ENCODE results near the gene CTSF.

Gene CTSF

GRCh38 chr11:66564538-66564937 is 3.9 kb downstream of the CTSF start:
- no peaks in the 10 kb centered on the region for H3K4me1 ChIP-seq (ENCODE audit: low read length)
- no peaks in the 10 kb centered on the region for H4K20me1 ChIP-seq (ENCODE audit: insufficient read depth, low read length)
- H2AFZ ChIP-seq (ENCODE audit: low read depth, low read length): no peak overlapping the region
- no peaks in the 10 kb centered on the region for H3K9me3 ChIP-seq (ENCODE audit: insufficient read depth, low read length)
- H3K27ac ChIP-seq (ENCODE audit: low read length): no peak overlapping the region
- H3K79me2 ChIP-seq (ENCODE audit: low read length): no peaks in the 10 kb centered on the region
- no peak overlapping the region for H3K9ac ChIP-seq (ENCODE audit: low read length)
- H3K36me3 ChIP-seq (replicated peaks; ENCODE audit: low read depth, low read length): no peaks in the 10 kb centered on the region
- H3K27me3 ChIP-seq (ENCODE audit: low read depth, low read length): no peaks in the 10 kb centered on the region
- TF ChIP-seq EZH2phosphoT487 (IDR thresholded peaks at IDR 0.05; ENCODE audit: low read depth): no peak
- H3K4me2 ChIP-seq (ENCODE audit: low read length): no peak overlapping the region
- H3K4me3 ChIP-seq (ENCODE audit: low read length): no peak overlapping the region

- Histone ChIP-seq H3K27me3 (ENCODE audit: low read depth, low read length) (no peaks in the 10 kb centered on the region), H3K27ac (ENCODE audit: low read length) (no peak overlapping the region), H3K36me3 (replicated peaks; ENCODE audit: low read depth, low read length) (no peaks in the 10 kb centered on the region), H4K20me1 (ENCODE audit: insufficient read depth, low read length) (no peaks in the 10 kb centered on the region), H3K4me1 (ENCODE audit: low read length) (no peaks in the 10 kb centered on the region), H3K4me3 (ENCODE audit: low read length) (no peak overlapping the region), H3K9me3 (ENCODE audit: insufficient read depth, low read length) (no peaks in the 10 kb centered on the region), H3K9ac (ENCODE audit: low read length) (no peak overlapping the region), H2AFZ (ENCODE audit: low read depth, low read length) (no peak overlapping the region), H3K79me2 (ENCODE audit: low read length) (no peaks in the 10 kb centered on the region), H3K4me2 (ENCODE audit: low read length) (no peak overlapping the region)
- TF ChIP-seq EZH2phosphoT487 (IDR thresholded peaks at IDR 0.05; ENCODE audit: low read depth) (no peak), CTCF (IDR thresholded peaks at IDR 0.05; ENCODE audit: low read depth, low read length) (no peak)
These were observed 4.6 kb downstream of the CTSF start for GRCh38 chr11:66563832-66564231.

GRCh38 chr11:66562907-66563583 is 5.4 kb downstream of the CTSF start:
- H3K4me2 ChIP-seq (ENCODE audit: low read length): no peak overlapping the region
- TF ChIP-seq CTCF (IDR thresholded peaks at IDR 0.05; ENCODE audit: low read depth, low read length): no peak
- no peak for TF ChIP-seq EZH2phosphoT487 (IDR thresholded peaks at IDR 0.05; ENCODE audit: low read depth)
- no peaks in the 10 kb centered on the region for H3K36me3 ChIP-seq (replicated peaks; ENCODE audit: low read depth, low read length)
- H3K4me3 ChIP-seq (ENCODE audit: low read length): no peak overlapping the region
- no peaks in the 10 kb centered on the region for H3K9me3 ChIP-seq (ENCODE audit: insufficient read depth, low read length)
- no peaks in the 10 kb centered on the region for H4K20me1 ChIP-seq (ENCODE audit: insufficient read depth, low read length)
- no peak overlapping the region for H2AFZ ChIP-seq (ENCODE audit: low read depth, low read length)
- H3K9ac ChIP-seq (ENCODE audit: low read length): no peak overlapping the region
- no peaks in the 10 kb centered on the region for H3K27me3 ChIP-seq (ENCODE audit: low read depth, low read length)
- no peaks in the 10 kb centered on the region for H3K4me1 ChIP-seq (ENCODE audit: low read length)
- no peaks in the 10 kb centered on the region for H3K79me2 ChIP-seq (ENCODE audit: low read length)
- H3K27ac ChIP-seq (ENCODE audit: low read length): no peak overlapping the region

- Histone ChIP-seq H3K4me3 (ENCODE audit: low read length) (no peak overlapping the region), H3K4me1 (ENCODE audit: low read length) (no peaks in the 10 kb centered on the region), H3K9ac (ENCODE audit: low read length) (no peak overlapping the region), H3K4me2 (ENCODE audit: low read length) (no peak overlapping the region), H3K27ac (ENCODE audit: low read length) (no peak overlapping the region), H2AFZ (ENCODE audit: low read depth, low read length) (no peak overlapping the region), H3K36me3 (replicated peaks; ENCODE audit: low read depth, low read length) (no peaks in the 10 kb centered on the region), H3K79me2 (ENCODE audit: low read length) (no peaks in the 10 kb centered on the region), H3K27me3 (ENCODE audit: low read depth, low read length) (no peaks in the 10 kb centered on the region), H3K9me3 (ENCODE audit: insufficient read depth, low read length) (no peaks in the 10 kb centered on the region), H4K20me1 (ENCODE audit: insufficient read depth, low read length) (no peaks in the 10 kb centered on the region)
- TF ChIP-seq CTCF (IDR thresholded peaks at IDR 0.05; ENCODE audit: low read depth, low read length) (no peak), EZH2phosphoT487 (IDR thresholded peaks at IDR 0.05; ENCODE audit: low read depth) (no peak)
These were observed 6.1 kb downstream of the CTSF start for GRCh38 chr11:66562275-66562674.

Data from OCI-LY3 (cell line).